ENCODE measurements around the gene MBOAT2. TPM values are rescaled to one million over a fixed set of nuclear protein-coding genes. Genes with fewer than 3 reads are reported as not detected.

MBOAT2 gene
- total and polyA plus RNA-seq, 11 donors, result 4.5 to 34.9 (median 16.1) TPM

GRCh38 chr2:8926356-8926755 is 77.1 kb downstream of the MBOAT2 start:
- DNase-seq (no peak), ATAC-seq (peak in 1 of 4 donors; percentile 18)
- 91 to 94% (median 92%) methylated on average over 8 of the region's 8 CpGs for WGBS, 4 donors
- TF ChIP-seq CTCF (IDR thresholded peaks at IDR 0.05) (no peak), POLR2A (IDR thresholded peaks at IDR 0.05) (no peak)
- Histone ChIP-seq H3K27me3 (no peaks in the 10 kb centered on the region), H3K27ac (no peak overlapping the region), H3K36me3 (no peaks in the 10 kb centered on the region), H3K4me3 (no peak overlapping the region), H3K4me1 (peaks cover 0 to 4% (median 0%) of the 10 kb centered on the region in 12 donors), H3K9me3 (peaks cover 0 to under 1% (median 0%) of the 10 kb centered on the region in 12 donors)
- intact Hi-C loops (cut with DNase I), result no loop called here

GRCh38 chr2:8925411-8925810 is 78.1 kb downstream of the MBOAT2 start:
- WGBS, 4 donors, result 89 to 93% (median 92%) methylated on average over 2 of the region's 2 CpGs
- TF ChIP-seq POLR2A (IDR thresholded peaks at IDR 0.05) (no peak), CTCF (IDR thresholded peaks at IDR 0.05) (no peak)
- no peak for ATAC-seq
- DNase-seq, result no peak
- no peak overlapping the region for H3K4me3 ChIP-seq
- no peaks in the 10 kb centered on the region for H3K27me3 ChIP-seq
- no peak overlapping the region for H3K27ac ChIP-seq
- intact Hi-C loops (cut with DNase I), result no loop called here
- H3K9me3 ChIP-seq, result no peaks in the 10 kb centered on the region
- no peaks in the 10 kb centered on the region for H3K36me3 ChIP-seq
- H3K4me1 ChIP-seq, result peaks cover 0 to 4% (median 0%) of the 10 kb centered on the region in 12 donors

DNA sequence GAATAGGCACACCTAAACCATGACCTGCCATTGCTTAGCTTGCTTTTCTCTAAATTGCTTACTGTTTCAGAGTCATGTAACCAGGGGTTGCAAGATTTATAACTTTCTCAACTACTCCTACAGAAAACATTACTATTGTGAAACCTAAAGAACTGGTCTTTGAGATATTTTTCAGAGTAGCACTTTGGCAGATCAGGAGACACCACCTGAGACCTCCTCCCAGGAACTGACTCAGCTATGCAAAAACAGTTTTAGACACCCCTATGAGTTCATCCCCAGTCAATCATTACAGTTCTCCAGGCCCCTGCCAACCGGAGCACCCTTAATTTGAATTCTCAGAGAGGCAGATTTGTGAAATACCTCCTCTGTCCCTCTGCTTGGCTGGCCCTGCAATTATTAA is 80.3 kb downstream of the MBOAT2 start:
- TF ChIP-seq CTCF (IDR thresholded peaks at IDR 0.05), result no peak
- TF ChIP-seq POLR2A (IDR thresholded peaks at IDR 0.05), result no peak
- WGBS, 4 donors, result 91 to 100% (median 95%) methylated on average over 1 of the region's 1 CpG
- no peak for DNase-seq
- no peaks in the 10 kb centered on the region for H3K27me3 ChIP-seq
- H3K4me3 ChIP-seq, result no peak overlapping the region
- no peaks in the 10 kb centered on the region for H3K36me3 ChIP-seq
- no peak for ATAC-seq
- H3K27ac ChIP-seq, result no peak overlapping the region
- H3K4me1 ChIP-seq, result peaks cover 0 to 4% (median 0%) of the 10 kb centered on the region in 12 donors
- H3K9me3 ChIP-seq, result no peaks in the 10 kb centered on the region
- intact Hi-C loops (cut with DNase I), result no loop called here

- Histone ChIP-seq H3K9me3 (no peaks in the 10 kb centered on the region), H3K4me3 (no peak overlapping the region), H3K4me1 (peaks cover 0 to 4% (median 0%) of the 10 kb centered on the region in 12 donors), H3K36me3 (no peaks in the 10 kb centered on the region), H3K27me3 (no peaks in the 10 kb centered on the region), H3K27ac (no peak overlapping the region)
- no peak for TF ChIP-seq POLR2A (IDR thresholded peaks at IDR 0.05)
- no peak for TF ChIP-seq CTCF (IDR thresholded peaks at IDR 0.05)
- 89 to 93% (median 91%) methylated on average over 3 of the region's 3 CpGs for WGBS, 4 donors
- intact Hi-C loops (cut with DNase I), result no loop called here
- ATAC-seq (no peak), DNase-seq (no peak)
These were observed 81.1 kb downstream of the MBOAT2 start for GRCh38 chr2:8922431-8922830.
